Activated naive CD4-positive, alpha-beta T cell (primary cell): ENCODE measurements around the gene TMEM129.

Source experiments
- DNase-seq, 4 experiments: peaks; one replicate each; lab custom pipeline; 2025; lab: John Stamatoyannopoulos, UW

TMEM129 gene

GRCh38 chr4:1669270-1669669 is 51.9 kb downstream of the TMEM129 start:
- no peak for DNase-seq

GRCh38 chr4:1668488-1668840 is 52.7 kb downstream of the TMEM129 start:
- DNase-seq: no peak

- no peak for DNase-seq
Measured at GRCh38 chr4:1667273-1667672, 53.9 kb downstream of the TMEM129 start.

GRCh38 chr4:1666391-1666790 is 54.7 kb downstream of the TMEM129 start:
- DNase-seq: no peak
